ENCODE measurements around the gene GALNT2.

The GALNT2 gene

DNA sequence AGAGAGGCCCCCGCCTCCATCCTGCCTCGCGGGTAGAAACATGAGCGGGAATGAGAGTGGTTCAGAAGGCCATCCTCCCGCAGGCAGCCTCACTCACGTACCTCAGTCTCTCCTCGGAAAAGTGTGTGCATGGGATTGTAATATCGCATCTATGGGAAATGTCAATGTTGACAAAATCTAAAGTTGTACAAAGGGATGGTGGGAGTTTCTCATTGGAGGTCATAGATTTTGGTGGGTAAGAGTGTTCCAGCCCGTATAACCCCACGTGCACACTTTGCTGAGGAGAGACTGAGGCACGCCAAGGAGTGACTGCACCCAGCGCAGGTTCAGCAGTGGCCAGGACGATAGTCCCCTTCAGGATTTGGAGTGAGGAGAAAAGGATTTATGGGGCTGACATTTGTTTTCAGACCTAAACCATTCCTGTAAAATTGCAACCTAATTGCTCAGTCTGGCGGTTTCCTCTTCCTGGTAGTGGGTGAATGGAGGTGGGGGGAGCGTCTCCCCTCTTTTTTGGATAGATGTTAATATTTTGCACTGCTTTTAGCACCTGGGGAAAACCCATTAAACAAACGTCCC lies 59.6 kb downstream of the GALNT2 start:
- Histone ChIP-seq H3K4me3 (ENCODE audit: low read depth in 1 of 2, low read length in 1 of 2) (peak overlapping the region; percentile 35 to 53), H3K36me3 (no peaks in the 10 kb centered on the region), H3K27ac (peak overlapping the region; percentile 66), H3K9me3 (no peaks in the 10 kb centered on the region), H3K27me3 (no peaks in the 10 kb centered on the region), H3K4me1 (ENCODE audit: control insufficient read depth in 1 of 2, insufficient read depth in 1 of 2, low read depth in 1 of 2, low read length in 1 of 2) (peaks cover 36 to 39% of the 10 kb centered on the region in 2 experiments)
- TF ChIP-seq, protein P1, sequence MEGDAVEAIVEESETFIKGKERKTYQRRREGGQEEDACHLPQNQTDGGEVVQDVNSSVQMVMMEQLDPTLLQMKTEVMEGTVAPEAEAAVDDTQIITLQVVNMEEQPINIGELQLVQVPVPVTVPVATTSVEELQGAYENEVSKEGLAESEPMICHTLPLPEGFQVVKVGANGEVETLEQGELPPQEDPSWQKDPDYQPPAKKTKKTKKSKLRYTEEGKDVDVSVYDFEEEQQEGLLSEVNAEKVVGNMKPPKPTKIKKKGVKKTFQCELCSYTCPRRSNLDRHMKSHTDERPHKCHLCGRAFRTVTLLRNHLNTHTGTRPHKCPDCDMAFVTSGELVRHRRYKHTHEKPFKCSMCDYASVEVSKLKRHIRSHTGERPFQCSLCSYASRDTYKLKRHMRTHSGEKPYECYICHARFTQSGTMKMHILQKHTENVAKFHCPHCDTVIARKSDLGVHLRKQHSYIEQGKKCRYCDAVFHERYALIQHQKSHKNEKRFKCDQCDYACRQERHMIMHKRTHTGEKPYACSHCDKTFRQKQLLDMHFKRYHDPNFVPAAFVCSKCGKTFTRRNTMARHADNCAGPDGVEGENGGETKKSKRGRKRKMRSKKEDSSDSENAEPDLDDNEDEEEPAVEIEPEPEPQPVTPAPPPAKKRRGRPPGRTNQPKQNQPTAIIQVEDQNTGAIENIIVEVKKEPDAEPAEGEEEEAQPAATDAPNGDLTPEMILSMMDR (IDR thresholded peaks at IDR 0.05) = no peak

DNA sequence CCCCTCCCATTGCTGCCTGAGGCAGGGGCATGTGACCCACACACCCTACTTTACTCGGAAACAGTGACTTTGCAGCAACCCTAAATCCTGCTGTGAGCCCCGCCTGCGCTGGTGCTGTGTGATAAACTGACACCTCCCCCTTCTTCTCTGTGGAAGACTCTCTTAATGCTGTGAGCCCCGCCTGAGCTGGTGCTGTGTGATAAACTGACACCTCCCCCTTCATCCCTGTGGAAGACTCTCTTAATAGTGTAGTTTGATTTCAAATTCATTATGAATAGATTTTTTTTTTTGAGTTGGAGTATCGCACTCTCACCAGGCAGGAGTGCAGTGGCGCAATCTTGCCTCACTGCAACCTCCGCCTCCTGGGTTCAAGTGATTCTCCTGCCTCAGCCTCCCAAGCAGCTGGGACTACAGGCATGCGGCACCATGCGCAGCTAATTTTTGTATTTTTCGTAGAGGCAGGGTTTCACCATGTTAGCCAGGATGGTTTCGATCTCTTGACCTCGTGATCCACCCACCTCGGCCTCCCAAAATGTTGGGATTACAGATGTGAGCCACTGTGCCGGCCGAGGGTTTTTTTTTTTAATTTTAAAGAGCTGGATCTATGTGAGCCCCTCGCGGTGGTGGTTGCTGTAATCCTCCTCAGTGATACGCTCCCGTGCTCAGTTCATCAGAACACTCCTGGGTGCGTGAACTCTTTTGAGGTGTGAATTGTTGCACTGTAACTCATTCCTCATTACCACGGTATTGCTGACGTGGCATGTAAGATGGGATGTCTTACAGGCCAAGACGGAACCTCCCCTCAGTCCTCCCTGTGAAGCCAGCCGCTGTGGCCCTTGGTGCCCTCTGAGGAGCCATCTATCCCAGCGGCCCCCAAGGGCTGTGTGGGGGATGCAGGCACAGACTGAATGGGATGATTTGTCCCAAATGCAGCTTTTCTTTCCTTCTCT lies 60.3 kb downstream of the GALNT2 start:
- H3K27me3 ChIP-seq = no peaks in the 10 kb centered on the region
- no peaks in the 10 kb centered on the region for H3K9me3 ChIP-seq
- H3K4me3 ChIP-seq (ENCODE audit: low read depth in 1 of 2, low read length in 1 of 2) = peak overlapping the region; percentile 35 to 53
- peaks cover 36 to 39% of the 10 kb centered on the region in 2 experiments for H3K4me1 ChIP-seq (ENCODE audit: control insufficient read depth in 1 of 2, insufficient read depth in 1 of 2, low read depth in 1 of 2, low read length in 1 of 2)
- peak overlapping the region; percentile 66 for H3K27ac ChIP-seq
- no peaks in the 10 kb centered on the region for H3K36me3 ChIP-seq
- TF ChIP-seq, protein P1 (IDR thresholded peaks at IDR 0.05) = no peak

DNA sequence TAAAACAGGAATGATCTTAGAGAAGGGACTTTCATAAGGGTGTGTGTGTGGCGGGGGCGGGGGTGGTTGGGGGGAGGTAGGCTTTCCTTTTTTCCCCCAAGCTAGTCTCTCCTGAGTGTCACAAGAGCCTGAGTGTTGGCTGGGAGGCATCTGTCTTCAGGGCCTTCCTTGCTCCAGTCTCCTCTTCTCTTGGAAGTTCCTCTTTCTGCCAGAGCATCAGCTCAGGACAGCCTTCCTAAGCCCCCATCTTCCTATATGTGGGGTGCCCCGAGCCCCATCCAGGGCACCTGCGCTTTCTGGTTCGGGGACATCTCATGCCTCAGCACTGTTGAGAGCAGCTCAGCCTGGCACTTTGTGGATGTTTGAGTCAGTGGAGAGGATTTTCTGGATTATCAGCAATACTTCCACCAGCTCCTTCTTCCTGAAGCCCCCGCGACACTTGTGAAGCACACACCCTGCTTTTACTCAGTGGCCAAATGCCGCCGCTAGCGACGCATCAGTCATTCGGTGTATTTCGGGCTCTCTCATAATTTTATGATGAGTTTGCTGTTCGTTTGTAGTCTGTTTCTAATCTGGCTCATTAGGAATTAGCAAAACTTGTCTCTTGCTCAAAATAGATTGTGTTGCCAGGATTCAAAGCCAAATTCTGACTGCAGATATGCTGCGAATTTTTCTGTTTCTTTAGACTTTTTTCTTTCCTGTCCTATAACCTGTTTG lies 61.7 kb downstream of the GALNT2 start:
- no peak overlapping the region for H3K27ac ChIP-seq
- H3K27me3 ChIP-seq = no peaks in the 10 kb centered on the region
- H3K4me1 ChIP-seq (ENCODE audit: control insufficient read depth in 1 of 2, insufficient read depth in 1 of 2, low read depth in 1 of 2, low read length in 1 of 2) = peaks cover 35 to 38% of the 10 kb centered on the region in 2 experiments
- no peaks in the 10 kb centered on the region for H3K9me3 ChIP-seq
- H3K36me3 ChIP-seq = no peaks in the 10 kb centered on the region
- TF ChIP-seq, protein P1 (IDR thresholded peaks at IDR 0.05) = no peak
- H3K4me3 ChIP-seq (ENCODE audit: low read depth in 1 of 2, low read length in 1 of 2) = no peak overlapping the region

DNA sequence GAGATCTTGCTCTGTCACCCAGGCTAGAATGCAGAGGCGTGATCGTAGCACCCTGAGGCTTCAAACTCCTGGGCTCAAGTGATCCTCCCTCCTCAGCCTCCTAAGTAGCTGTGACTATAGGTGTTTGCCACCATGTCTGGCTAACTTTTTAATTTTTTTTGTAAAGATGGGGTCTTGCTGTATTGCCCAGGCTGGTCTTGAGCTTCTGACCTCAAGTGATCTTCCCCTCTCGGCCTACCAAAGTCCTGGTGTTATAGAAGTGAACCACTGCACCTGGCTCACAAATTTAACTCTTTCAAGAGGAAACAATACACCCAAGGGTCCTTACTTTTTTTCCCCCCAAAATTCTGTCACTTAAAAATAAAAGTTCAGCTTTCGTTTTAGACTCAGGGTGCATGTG lies 62.3 kb downstream of the GALNT2 start:
- Histone ChIP-seq H3K4me1 (ENCODE audit: control insufficient read depth in 1 of 2, insufficient read depth in 1 of 2, low read depth in 1 of 2, low read length in 1 of 2) (peaks cover 29 to 32% of the 10 kb centered on the region in 2 experiments), H3K27ac (no peak overlapping the region)
- TF ChIP-seq, protein P1 (IDR thresholded peaks at IDR 0.05) = no peak

DNA sequence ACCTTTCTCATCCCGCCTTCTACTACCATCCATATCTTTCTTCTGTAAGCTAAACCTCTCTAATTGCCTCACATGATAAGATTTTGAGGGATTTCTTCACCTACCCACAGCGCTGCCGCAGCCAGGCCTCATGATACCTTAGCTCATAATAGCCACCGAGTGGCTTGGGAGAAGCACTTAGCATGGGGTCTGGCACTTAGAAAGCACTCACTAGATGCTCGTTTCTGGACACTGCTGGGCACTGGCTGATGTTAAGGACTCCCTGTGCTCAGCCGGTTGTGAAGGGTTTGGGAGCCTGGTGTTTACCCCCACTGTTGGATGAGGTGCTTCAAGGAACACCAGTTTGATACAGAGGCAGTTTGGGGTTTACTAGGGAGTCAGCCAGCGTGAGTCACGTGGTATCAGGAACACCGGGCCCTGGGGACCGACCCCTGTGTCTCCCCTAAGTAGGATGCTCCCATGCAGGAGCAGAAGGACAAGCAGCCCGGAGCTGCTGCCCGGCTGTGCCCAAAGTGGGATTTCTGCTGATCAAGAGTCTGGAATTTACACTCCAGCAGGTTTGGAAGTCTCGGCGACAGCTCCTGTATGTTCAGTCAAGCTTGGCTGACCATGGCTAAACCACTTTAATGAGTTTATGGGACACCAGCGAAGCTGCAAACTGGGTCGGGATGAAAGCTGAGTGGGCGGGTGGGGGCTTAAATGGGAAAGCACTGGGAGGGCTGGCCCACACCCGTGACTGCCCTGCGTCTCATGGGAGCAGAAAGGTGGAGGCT lies 63.3 kb downstream of the GALNT2 start:
- H3K36me3 ChIP-seq = no peaks in the 10 kb centered on the region
- no peaks in the 10 kb centered on the region for H3K27me3 ChIP-seq
- H3K9me3 ChIP-seq = no peaks in the 10 kb centered on the region
- H3K27ac ChIP-seq = no peak overlapping the region
- H3K4me3 ChIP-seq (ENCODE audit: low read depth in 1 of 2, low read length in 1 of 2) = no peak overlapping the region
- peaks cover 21 to 23% of the 10 kb centered on the region in 2 experiments for H3K4me1 ChIP-seq (ENCODE audit: control insufficient read depth in 1 of 2, insufficient read depth in 1 of 2, low read depth in 1 of 2, low read length in 1 of 2)
- TF ChIP-seq, protein P1 (IDR thresholded peaks at IDR 0.05) = no peak

More for the DNA sequence above, 62.3 kb downstream of the GALNT2 start:
- H3K9me3 ChIP-seq = no peaks in the 10 kb centered on the region
- H3K36me3 ChIP-seq = no peaks in the 10 kb centered on the region
- no peak overlapping the region for H3K4me3 ChIP-seq (ENCODE audit: low read depth in 1 of 2, low read length in 1 of 2)
- H3K27me3 ChIP-seq = no peaks in the 10 kb centered on the region
